ENCODE results near the gene FGD4.
"Not testable (repeated sequence)": the region's sequence is repeated elsewhere in the genome, so short reads cannot be mapped to it uniquely, and the experiment has no call there.

The FGD4 gene

GRCh38 chr12:32486158-32486557 lies 86.8 kb downstream of the FGD4 start:
- in situ Hi-C loops (cut with MboI; ENCODE audit: low sequenced_read_pairs): no loop called here

- in situ Hi-C loops (cut with MboI; ENCODE audit: low sequenced_read_pairs): no loop called here
These were observed 88.8 kb downstream of the FGD4 start for GRCh38 chr12:32488132-32488531.

DNA sequence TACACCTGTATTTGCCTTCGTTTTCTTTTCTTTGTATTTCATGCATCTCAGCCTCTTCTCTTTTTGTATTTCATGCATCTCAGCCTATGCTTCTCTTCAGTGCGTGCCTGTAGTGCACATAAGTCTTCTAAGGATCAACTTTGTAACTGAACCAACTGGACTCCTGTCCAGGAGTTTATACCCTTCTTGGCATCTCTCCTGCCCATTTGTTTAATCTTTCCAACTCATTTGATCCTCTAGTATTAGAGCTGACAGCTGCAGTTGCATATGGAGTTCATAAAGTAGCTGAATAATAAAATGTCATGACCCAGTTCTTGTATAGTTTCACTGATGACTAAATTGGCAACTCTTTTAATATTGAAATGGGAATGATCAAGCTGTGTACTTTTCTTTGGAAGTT lies 89.7 kb downstream of the FGD4 start:
- in situ Hi-C loops (cut with MboI; ENCODE audit: low sequenced_read_pairs): no loop called here

GRCh38 chr12:32490801-32491200 lies 91.4 kb downstream of the FGD4 start:
- in situ Hi-C loops (cut with MboI; ENCODE audit: low sequenced_read_pairs): no loop called here

DNA sequence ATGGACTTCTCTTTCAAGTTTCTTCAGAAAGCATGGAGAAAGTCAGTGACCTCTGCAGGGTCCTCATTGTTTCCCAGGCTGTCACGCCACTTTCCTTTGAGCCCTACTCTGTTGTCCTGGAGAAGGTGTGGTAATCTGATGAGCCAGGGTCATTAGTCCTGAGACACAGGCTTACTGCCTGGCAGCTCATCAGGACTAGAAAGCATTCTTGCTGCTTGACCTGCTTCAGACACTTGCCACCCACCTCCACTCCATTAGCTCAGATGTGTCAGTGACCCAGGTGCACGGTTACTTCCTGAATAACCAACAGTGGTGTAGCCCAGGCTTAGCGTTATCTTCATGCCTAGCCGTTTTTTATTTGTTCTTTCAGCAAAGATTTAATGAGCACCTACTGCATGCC lies 93.9 kb downstream of the FGD4 start:
- in situ Hi-C loops (cut with MboI; ENCODE audit: low sequenced_read_pairs): no loop called here

DNA sequence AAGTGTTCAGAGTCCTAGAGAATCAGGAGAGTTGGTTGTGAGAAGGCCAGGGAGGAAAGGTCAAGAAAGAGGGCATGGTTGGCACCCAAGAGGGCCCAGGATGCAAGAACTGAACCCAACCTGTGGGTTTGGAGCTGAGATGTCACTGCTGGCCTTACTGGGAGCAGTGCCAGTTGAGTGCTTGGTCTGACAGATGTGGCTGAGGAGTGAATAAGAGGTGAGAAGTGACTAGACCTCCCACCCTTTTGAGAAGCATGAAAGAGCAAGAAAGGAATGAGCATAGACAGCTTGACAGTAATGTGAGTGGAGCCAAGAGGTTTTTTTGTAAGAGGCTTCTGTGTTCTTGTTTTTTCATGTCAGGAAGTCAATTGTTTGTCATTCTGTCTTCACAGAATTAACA lies 95.3 kb downstream of the FGD4 start:
- in situ Hi-C loops (cut with MboI; ENCODE audit: low sequenced_read_pairs): no loop called here

DNA sequence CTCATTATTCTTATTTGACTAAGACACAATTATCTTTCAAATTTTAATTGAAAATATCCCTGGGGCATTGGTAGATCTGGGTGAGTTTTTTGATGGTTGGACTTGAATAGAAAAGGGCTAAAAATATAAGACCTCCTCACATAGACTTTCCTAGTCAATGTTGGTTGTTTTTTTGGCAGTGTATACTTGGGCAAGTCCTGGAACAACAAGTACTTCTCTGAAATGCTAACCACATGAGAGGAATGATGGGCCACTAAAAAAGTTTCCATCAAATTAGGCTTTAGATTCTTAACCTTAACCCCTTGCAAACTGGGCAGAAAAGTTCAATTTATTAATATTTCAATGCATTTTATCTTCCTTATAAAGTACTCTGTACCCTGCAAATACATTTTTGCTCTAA lies 97.6 kb downstream of the FGD4 start:
- in situ Hi-C loops (cut with MboI; ENCODE audit: low sequenced_read_pairs): no loop called here

DNA sequence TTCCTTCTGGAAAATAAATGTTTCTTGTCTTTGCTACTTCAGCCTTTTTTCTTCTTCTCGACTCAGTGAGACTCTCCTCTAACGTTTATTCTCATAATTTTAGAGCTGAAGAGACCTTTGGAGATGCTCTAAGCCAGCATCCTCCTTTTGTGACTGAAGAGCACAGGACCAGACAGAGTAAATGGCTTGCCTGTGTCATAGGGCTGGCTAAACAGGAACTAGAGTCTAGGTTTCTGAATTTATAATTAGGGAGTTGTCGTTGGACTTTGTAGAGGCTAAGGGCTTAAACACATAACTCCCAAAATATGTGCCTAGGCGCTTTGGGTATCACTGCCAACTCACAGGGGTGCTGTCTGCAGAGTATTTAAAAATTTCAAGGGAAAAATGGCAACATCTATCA lies 98.5 kb downstream of the FGD4 start:
- in situ Hi-C loops (cut with MboI; ENCODE audit: low sequenced_read_pairs): no loop called here

DNA sequence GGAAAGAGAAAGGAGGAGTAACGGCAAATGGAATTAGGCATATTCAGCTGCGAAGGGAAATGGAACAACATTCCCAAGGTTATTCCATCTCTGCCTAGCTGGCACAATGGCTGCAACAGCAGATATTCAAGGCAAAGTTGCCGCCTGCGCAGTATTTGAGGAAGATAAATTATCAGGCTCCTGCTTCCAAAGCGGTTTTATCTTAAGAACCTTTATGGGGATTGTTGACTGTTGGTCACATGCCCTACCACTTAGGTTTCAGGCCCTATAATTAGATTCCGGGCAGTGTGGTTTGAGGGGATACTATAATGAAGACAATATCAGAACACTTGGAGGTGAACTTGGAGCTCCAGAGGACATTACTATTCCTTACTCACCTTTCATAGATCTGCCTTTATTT lies 99.7 kb downstream of the FGD4 start:
- in situ Hi-C loops (cut with MboI; ENCODE audit: low sequenced_read_pairs): no loop called here

DNA sequence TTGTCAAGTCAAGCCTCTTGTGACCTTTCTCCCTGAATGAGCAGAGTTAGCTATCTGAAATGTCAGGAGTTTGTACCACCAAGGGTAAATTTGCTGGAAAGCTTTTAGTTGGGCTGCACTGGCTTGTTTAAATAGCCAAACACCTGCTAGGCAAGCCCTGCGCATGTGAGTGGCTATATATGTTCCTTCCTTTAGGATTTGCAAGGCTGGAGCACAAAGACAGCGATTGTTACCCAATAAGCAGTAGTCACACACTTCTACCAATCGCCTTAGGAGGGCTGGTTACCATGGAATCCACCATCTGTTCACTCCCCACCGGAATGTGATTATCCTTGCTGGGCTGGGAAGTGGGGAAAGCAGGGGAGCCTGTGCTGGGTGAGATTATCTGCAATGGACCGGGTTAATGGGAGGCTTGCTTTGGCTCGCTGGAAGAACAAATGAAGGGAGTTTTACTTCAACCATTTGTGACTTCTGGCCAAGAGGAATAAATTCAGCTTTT lies 102.5 kb downstream of the FGD4 start:
- in situ Hi-C loops (cut with MboI; ENCODE audit: low sequenced_read_pairs): no loop called here

DNA sequence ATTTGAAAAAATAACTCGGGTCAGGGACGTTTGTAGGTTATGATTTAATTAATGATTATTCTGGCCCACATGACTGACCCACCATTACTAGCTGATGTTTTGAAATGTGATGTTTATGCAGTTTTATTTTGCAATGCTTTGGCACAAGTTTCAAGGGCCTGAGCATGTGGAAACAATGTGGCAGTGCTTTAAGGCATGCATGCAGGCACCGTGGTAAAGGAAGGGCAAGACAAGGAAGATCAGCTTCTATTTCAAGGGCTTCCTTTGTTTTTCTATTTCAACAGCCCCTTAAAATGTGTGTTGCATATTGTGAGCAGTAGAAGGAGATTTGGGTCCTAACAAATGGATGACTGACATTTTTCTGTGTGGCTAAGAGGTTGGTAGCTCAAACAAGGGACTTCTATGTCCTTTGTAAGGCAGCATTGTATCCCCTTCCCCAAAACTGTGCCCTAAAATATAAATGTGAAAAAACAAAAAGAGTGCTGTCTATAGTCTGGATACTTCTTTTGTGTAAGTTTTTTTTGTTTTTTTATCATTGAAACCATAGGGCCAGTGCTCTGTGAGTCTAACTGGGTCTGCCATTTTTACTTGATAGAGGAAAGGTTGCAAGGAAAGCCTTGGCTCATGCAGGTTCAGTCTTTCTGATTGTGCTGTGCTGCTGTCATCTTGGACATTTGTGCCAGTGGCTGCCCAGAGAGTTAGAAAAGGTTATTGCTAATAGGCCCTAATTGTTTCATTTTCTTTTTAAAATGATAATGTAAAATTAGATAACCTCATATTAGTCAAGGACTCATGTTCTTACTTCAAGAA lies 103.5 kb downstream of the FGD4 start:
- in situ Hi-C loops (cut with MboI; ENCODE audit: low sequenced_read_pairs): no loop called here

- in situ Hi-C loops (cut with MboI; ENCODE audit: low sequenced_read_pairs): no loop called here
These were observed 104.4 kb downstream of the FGD4 start for GRCh38 chr12:32503730-32504129.

GRCh38 chr12:32504591-32504990 lies 105.2 kb downstream of the FGD4 start:
- in situ Hi-C loops (cut with MboI; ENCODE audit: low sequenced_read_pairs): no loop called here

DNA sequence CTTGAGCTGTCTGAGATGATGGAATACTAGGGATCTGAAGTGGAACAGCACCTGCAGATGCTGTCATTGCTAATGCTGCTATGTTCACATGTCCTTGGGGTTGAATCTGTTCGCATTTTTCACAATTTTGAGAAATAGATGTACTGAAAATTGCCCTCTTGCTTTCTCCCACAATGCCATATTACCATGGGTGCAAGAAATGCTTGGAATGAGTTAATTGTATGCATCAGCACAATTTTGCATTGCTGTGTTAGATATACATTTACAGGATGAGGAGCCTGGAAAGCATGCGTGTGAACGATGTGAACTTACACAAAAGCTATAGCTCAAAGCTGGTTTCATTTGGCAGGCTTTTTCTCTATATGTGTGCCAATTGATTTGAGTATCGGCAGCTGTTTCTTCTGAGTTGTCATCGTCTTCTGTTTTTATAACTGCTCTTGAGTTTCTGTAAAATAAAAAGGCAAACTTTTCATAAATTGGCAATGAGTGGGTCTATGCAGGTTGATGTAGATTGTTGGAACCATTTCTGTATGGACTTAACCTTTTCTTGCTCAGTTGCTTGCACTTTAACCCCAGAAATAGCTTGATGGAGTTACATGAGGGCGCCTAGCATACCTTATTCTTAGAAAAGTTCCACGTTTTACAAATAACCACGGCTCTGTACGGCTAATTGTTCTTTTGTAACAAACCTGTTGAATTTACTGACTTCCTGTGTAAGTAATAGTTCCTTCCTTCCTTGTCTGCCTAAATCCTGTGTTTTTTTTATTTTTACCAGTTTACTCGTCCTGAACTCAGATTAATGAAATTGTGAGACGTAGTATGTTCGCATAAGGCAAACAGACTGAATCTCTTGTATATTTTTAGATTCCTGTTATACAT lies 105.9 kb downstream of the FGD4 start:
- in situ Hi-C loops (cut with MboI; ENCODE audit: low sequenced_read_pairs): no loop called here

DNA sequence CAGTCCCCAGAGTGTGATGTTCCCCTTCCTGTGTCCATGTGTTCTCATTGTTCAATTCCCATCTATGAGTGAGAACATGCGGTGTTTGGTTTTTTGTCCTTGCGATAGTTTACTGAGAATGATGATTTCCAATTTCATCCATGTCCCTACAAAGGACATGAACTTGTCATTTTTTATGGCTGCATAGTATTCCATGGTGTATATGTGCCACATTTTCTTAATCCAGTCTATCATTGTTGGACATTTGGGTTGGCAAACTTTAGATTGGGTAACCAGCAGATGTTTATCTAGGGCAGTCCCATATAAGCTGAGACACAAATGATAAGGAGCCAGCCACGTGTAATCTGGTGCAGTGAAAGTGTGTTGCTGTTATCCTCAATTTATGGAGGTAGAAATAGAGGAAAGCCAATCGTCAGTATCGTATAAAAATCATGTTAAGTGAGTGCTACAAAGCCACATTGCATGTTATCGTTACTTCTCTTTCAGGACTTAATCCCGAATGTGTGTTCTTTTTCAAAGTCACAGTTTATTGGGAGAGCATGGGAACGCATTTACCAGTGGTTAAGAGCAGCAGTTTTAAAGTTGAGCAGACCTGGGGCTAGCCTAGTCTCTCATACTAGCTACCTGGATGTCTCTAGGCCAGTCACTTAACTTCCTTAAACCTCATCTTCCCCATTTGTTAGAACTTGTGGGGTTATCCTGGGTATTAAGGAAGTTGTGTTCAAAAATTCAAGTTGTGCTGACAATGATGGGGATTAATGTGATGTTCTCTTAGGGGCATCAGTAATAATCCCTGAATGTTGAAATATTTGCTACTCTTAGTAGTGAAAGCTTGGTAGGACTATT lies 108.0 kb downstream of the FGD4 start:
- in situ Hi-C loops (cut with MboI; ENCODE audit: low sequenced_read_pairs): not testable (repeated sequence)

- in situ Hi-C loops (cut with MboI; ENCODE audit: low sequenced_read_pairs): no loop called here
These were observed 108.6 kb downstream of the FGD4 start for GRCh38 chr12:32507942-32508320.

DNA sequence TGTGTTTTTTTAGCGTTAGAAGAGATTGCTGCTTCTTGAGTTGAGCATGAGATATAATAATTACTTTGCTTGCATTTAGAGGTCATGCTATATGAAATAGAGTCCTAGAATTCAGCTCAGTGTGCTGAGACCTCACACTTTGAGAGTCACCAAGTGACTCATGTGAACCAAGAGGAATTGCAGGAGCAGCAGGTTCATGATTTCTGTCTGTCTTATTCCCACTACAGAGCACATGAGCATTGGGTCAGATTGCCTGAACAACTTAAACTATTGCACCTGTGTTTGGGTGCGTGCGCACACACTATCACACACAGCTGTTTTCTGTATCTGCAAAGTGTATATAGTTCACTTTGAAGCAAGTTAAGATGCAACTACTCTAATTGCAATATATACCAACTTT lies 109.3 kb downstream of the FGD4 start:
- in situ Hi-C loops (cut with MboI; ENCODE audit: low sequenced_read_pairs): no loop called here

DNA sequence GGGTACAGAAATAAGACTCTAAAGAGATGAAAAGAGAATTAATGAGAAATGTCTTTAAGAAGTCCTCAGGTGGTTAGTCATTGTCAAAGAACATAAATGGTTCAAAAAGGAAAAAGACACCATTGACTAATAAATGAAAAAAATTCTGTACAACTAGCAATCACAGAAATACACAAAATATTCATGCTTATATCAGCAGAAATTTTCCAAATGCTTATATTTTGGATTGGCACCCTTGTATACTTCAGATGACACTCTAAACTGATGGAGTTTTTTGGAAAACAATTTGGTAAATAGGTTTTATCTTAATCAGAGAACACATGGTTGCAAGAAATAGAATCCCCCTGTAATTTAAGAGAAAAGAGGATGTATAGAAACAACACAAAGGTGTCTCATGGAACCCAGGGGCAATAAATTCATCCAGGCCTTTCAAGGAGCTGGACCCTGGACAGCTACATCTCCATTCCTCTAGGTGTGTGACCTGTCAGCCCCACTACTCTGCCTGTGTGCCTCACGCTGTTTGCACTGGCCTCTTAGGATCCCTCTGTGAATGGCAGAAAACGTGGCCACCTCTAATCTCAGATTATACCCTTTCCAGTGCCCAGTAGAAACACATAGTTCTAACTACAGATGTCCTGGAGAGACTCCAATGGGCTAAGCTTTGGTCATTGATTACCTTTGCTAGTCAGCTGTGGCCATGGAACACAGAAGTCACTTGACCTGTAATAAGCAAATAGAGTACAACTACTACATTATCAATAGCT lies 110.2 kb downstream of the FGD4 start:
- in situ Hi-C loops (cut with MboI; ENCODE audit: low sequenced_read_pairs): no loop called here

DNA sequence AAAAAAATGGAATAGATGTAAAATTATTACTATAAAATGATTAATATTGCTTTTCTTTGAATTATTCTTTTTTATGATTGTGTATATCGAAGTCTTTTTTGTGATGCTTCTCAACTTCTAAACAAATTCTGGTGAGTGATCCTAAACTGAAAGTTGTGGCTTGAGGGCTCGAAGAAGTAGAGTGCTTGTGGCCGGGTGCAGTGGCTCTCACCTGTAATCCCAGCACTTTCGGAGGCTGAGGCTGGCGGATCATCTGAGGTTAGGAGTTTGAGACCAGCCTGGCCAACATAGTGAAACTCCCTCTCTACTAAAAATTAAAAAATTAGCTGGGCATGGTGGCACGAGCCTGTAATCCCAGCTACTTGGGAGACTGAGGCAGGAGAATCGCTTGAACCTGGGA lies 112.6 kb downstream of the FGD4 start:
- in situ Hi-C loops (cut with MboI; ENCODE audit: low sequenced_read_pairs): not testable (repeated sequence)

- in situ Hi-C loops (cut with MboI; ENCODE audit: low sequenced_read_pairs): no loop called here
These were observed 113.0 kb downstream of the FGD4 start for GRCh38 chr12:32512379-32512778.

Measured in HL-60/S4 treated with retinoic acid at 250 ng/mL for 4 days and 3 days (cell line).